Measurements from ENCODE around the gene DHX15. TPM values are rescaled to one million over a fixed set of nuclear protein-coding genes. Genes with fewer than 3 reads are reported as not detected.

DHX15 gene
- total RNA-seq, 1 experiment from 2014 or later = 287 TPM

DNA sequence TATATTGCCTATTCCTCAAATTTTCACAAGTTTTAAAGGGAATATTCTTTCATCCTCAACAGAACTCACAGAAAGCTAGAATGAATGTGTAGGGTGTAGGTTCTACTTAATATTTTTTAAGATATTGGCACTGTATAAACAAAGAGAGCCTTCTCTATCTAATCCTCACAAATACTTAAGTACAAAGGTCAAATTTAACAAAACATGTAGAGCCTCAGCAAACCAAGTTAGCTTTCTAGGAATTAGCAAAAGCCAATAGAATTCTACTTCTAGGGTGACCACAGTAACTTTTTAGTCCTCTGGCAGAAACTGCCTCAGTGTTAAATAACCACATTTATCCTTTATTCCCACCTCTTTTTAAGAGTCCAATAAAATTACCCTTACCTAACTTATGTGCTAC, 19.3 kb downstream of the DHX15 start:
- no peak overlapping the region for H4K8ac ChIP-seq (replicated peaks; ENCODE audit: insufficient read length, low read depth, low read length)
- no peaks in the 10 kb centered on the region for H3K23me2 ChIP-seq (ENCODE audit: insufficient read length, low read depth, low read length, poor library complexity, severe bottlenecking)
- no peaks in the 10 kb centered on the region for H3K27me3 Mint-ChIP-seq (ENCODE audit: low read depth)
- H4K5ac ChIP-seq (ENCODE audit: insufficient read length, low read depth, low read length) = no peak overlapping the region
- H2AFZ ChIP-seq (ENCODE audit: low read length) = no peak overlapping the region
- H3K27ac ChIP-seq (ENCODE audit: insufficient read length, low read depth, low read length) = no peak overlapping the region
- H2BK120ac ChIP-seq (ENCODE audit: low read depth, low read length, poor library complexity, severe bottlenecking) = no peak overlapping the region
- H3K27ac Mint-ChIP-seq = peak overlapping the region in 1 of 3 experiments; percentile 86; a peak in 2 of 7 replicates
- H3K9me3 Mint-ChIP-seq = no peaks in the 10 kb centered on the region
- H3K14ac ChIP-seq (ENCODE audit: insufficient read depth, low read length) = no peak overlapping the region
- H2BK5ac ChIP-seq (ENCODE audit: insufficient read length, low read length) = no peak overlapping the region
- H3K4me2 ChIP-seq (ENCODE audit: insufficient read depth, insufficient read length, low read length) = no peak overlapping the region
- no peak overlapping the region for H3T11ph ChIP-seq (ENCODE audit: low read length)
- no peaks in the 10 kb centered on the region for H4K20me1 ChIP-seq (ENCODE audit: control insufficient read depth, insufficient read depth, insufficient read length)
- H3K4ac ChIP-seq (ENCODE audit: low read depth, low read length) = no peak overlapping the region
- H3K4me1 ChIP-seq (ENCODE audit: insufficient read depth, low read length) = no peaks in the 10 kb centered on the region
- no peak overlapping the region for H2BK12ac ChIP-seq (ENCODE audit: insufficient read length, low read depth, low read length)
- no peak overlapping the region for H3K23ac ChIP-seq (ENCODE audit: insufficient read length, low read depth, low read length)
- H2BK20ac ChIP-seq (ENCODE audit: low read depth, low read length, poor library complexity, severe bottlenecking) = no peak overlapping the region
- H3K36me3 Mint-ChIP-seq (ENCODE audit: insufficient read depth in 1 of 3, low read depth in 3 of 3) = peaks cover 45 to 82% (median 77%) of the 10 kb centered on the region in 3 experiments
- H3K4me3 Mint-ChIP-seq = no peak overlapping the region
- DNase-seq = no peak
- no peak overlapping the region for H2BK15ac ChIP-seq (ENCODE audit: low read depth, low read length)
- H3K56ac ChIP-seq (ENCODE audit: insufficient read length, low read depth, low read length) = no peak overlapping the region
- H3K27me3 ChIP-seq (ENCODE audit: insufficient read depth, low read length) = no peaks in the 10 kb centered on the region
- TF ChIP-seq, protein P1, sequence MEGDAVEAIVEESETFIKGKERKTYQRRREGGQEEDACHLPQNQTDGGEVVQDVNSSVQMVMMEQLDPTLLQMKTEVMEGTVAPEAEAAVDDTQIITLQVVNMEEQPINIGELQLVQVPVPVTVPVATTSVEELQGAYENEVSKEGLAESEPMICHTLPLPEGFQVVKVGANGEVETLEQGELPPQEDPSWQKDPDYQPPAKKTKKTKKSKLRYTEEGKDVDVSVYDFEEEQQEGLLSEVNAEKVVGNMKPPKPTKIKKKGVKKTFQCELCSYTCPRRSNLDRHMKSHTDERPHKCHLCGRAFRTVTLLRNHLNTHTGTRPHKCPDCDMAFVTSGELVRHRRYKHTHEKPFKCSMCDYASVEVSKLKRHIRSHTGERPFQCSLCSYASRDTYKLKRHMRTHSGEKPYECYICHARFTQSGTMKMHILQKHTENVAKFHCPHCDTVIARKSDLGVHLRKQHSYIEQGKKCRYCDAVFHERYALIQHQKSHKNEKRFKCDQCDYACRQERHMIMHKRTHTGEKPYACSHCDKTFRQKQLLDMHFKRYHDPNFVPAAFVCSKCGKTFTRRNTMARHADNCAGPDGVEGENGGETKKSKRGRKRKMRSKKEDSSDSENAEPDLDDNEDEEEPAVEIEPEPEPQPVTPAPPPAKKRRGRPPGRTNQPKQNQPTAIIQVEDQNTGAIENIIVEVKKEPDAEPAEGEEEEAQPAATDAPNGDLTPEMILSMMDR (conservative IDR thresholded peaks at IDR 0.05) = no peak
- H4K91ac ChIP-seq (ENCODE audit: insufficient read length, low read depth, low read length) = no peak overlapping the region
- peaks cover 2% of the 10 kb centered on the region for H3K79me1 ChIP-seq (ENCODE audit: insufficient read depth, low read depth, low read length, poor library complexity, severe bottlenecking)
- no peak overlapping the region for H3K18ac ChIP-seq (ENCODE audit: insufficient read length, low read depth, low read length)
- H3K9ac ChIP-seq (ENCODE audit: extremely low read depth, insufficient read length, low read length) = no peak overlapping the region
- no peaks in the 10 kb centered on the region for H3K9me3 ChIP-seq (ENCODE audit: control insufficient read depth, low read depth, low read length)
- peaks cover 63% of the 10 kb centered on the region for H3K79me2 ChIP-seq (ENCODE audit: insufficient read depth, low read length)
- H3K4me1 Mint-ChIP-seq = peaks cover 31 to 43% of the 10 kb centered on the region in 2 experiments
- no peak overlapping the region for H2AK5ac ChIP-seq (ENCODE audit: insufficient read length, low read length)
